Stimulated activated CD4-positive, alpha-beta T cell treated with anti-CD3 and anti-CD28 coated beads, Interleukin-1b, Interleukin-23, amount 100 ng/mL, for 1 hour (primary cell): Measurements from ENCODE around the gene RNPEP.
A peak's percentile ranks its signal among the peaks of the same experiment; 100 is the strongest.
"Not testable (repeated sequence)": the region's sequence is repeated elsewhere in the genome, so short reads cannot be mapped to it uniquely, and the experiment has no call there.

Experiments
- DNase-seq, 2 donors: peaks; one replicate each; pipeline ENCODE4 v3.0.0-alpha.2; 2020; ENCODE audit warnings: low read depth in 2 of 2

The RNPEP gene, protein sequence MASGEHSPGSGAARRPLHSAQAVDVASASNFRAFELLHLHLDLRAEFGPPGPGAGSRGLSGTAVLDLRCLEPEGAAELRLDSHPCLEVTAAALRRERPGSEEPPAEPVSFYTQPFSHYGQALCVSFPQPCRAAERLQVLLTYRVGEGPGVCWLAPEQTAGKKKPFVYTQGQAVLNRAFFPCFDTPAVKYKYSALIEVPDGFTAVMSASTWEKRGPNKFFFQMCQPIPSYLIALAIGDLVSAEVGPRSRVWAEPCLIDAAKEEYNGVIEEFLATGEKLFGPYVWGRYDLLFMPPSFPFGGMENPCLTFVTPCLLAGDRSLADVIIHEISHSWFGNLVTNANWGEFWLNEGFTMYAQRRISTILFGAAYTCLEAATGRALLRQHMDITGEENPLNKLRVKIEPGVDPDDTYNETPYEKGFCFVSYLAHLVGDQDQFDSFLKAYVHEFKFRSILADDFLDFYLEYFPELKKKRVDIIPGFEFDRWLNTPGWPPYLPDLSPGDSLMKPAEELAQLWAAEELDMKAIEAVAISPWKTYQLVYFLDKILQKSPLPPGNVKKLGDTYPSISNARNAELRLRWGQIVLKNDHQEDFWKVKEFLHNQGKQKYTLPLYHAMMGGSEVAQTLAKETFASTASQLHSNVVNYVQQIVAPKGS

GRCh38 chr1:201982623-201983379 is at the start of gene RNPEP:
TSS of gene RNPEP (plus strand) at chr1:201982648. CDS start at chr1:201982667, 19 bp downstream.
- DNase-seq, result peak in 1 of 2 donors; percentile 9

- no peak for DNase-seq
Measured at GRCh38 chr1:201933840-201934430, 48.5 kb upstream of the RNPEP start.

GRCh38 chr1:201937624-201938213 is 44.7 kb upstream of the RNPEP start:
- DNase-seq, result no peak

DNA sequence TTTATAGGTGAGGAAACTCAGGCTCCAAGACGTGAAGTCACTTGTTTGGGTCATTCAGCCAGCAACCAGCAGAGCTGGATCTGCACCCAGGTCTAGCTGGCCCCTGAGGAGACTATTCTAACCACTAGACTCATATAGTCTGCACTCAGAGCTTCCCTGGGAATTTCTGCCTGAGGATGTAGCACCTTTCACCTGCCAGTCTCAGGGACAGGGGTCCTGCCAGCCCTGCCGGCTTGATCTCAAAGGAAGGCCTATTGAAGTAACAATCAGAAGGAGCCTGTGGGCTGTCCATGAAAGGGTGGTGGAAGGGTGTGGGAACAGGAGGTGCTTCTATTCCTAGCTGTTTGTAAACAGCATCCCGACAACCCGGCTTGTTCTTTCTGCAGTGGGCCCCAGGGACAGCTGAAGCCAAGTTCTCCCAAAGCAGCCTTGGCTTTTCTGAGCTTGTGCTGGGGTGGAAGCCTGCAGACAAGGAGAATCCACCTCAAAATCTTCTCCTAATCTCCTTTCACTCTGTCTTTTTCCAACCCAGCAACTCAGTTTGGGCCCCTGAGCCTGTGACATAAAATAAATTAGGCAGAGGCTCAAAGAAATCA is 43.9 kb upstream of the RNPEP start:
- no peak for DNase-seq

GRCh38 chr1:201939148-201939547 is 43.3 kb upstream of the RNPEP start:
- no peak for DNase-seq

DNA sequence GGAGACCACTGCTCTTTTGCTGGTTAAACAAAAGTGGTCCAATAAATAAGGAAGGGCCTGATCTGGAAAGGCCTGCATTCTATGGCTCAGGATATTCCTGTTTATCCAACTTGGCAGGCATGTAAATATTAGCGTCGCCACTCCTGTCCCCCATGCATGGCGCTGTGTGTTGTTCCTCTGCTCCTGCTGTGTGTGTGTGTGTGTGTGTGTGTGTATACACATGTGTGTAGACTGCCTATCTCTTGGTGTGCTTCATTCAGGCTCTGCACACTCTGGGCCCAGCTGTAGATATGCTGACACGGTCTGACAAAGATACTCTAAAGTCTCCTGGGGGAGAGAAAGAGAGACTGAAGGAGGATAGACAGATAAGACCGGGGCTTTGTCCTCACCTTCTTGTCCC is 42.9 kb upstream of the RNPEP start:
- DNase-seq, result no peak

GRCh38 chr1:201940316-201940715 is 42.1 kb upstream of the RNPEP start:
- not testable (repeated sequence) for DNase-seq

GRCh38 chr1:201941420-201942128 is 40.9 kb upstream of the RNPEP start:
- DNase-seq, result no peak

DNA sequence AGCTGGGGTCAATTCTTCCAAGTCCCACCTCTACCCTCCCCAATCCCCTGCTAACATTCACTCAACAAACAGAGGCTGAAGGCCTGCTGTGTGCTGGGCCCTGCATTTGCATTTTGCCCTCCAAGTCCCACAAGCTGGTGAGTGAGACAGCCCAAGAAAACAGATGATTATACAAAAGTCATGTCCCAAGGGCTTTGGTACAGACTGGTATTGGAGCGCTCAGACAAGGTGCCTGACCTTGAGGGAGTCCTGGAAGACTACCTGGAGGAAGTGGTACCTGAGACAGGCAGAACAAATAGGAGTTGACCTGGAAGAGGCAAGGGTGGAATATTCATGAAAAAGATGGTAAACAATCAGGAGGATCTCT is 40.3 kb upstream of the RNPEP start:
- DNase-seq, result no peak

- no peak for DNase-seq
Measured at GRCh38 chr1:201944002-201944401, 38.4 kb upstream of the RNPEP start.

DNA sequence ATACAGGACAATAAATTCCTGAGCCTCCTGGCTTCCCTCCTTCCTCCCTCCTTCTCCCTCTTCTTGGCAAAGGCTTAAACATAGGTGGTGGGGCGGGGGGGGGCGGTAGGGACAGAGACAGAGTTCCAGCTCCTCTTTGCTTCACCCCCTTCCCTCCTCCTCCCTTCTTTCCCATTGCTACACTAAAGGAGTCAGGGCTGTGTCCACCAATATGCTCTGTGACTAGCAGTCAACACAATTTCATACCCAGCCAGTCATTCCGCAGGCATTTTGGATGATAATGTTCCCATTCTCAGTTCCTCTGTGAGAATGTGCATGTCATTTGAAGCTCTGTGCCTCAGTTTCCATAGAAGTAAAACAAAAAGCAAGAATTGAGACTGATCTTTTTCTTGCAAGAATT is 37.8 kb upstream of the RNPEP start:
- DNase-seq, result no peak

DNA sequence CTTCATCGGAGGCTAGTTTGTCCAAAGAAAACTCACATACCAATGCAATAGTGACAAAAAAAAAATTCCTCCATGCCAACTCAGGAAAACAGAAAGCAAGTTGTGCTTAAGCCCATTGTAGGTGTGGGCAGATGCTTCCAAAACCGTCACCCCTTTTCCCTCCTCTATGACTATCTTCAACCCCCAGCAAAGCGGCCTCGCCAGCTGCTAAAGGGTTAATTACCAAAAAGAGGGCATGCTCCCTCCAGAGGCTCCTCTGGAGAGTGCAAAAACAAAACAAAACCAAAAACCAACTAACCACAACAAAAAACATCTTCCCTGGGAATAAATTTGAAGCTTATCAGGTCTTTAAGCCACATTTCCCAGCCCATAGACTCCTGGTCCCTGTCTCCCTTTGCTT is 37.3 kb upstream of the RNPEP start:
- no peak for DNase-seq

GRCh38 chr1:201945863-201946223 is 36.6 kb upstream of the RNPEP start:
- DNase-seq, result no peak

DNA sequence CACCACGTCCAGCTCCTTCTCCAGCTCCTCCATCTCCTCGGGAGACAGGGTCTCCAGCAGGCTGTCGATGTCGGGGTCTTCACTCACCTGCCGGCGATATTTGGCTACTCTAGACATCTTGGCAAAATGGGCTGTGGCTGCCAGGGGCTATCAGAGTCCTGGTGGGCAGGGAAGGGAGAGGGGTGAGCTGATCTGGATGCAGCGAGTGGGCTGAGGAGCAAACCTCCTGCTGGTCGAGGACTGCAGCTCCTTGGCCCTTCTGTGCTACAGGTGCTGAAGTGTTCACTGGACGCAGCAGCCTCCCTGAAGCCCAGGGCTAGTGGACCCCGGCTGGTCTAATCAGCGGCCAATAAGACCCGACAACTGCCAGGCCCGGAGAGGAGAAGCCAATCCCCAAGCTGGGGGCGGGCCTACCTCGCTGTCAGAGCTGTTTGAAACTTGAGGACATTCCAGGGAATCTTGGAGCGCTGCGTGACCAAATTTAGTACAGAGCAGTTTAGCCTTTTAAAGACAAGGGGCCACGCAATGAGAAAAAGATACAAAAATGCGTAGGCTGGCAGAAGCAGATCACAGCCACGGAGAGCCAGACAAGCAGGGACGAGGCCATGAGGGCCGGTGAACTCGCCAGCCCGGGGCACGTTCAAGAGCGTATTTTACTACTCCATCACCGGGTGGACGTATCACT is 36.1 kb upstream of the RNPEP start, which contains the start of gene LMOD1:
Gene LMOD1, minus strand, starts transcription at position 325 of the 685 bp plus-strand sequence. Its CDS starts 208 bp downstream, at position 117.
- DNase-seq, result no peak

- no peak for DNase-seq
Measured at GRCh38 chr1:201947697-201948008, 34.8 kb upstream of the RNPEP start.

- no peak for DNase-seq
Measured at GRCh38 chr1:201949491-201949890, 33.0 kb upstream of the RNPEP start.

- DNase-seq, result no peak
Measured at GRCh38 chr1:201954263-201955008, 28.0 kb upstream of the RNPEP start.

DNA sequence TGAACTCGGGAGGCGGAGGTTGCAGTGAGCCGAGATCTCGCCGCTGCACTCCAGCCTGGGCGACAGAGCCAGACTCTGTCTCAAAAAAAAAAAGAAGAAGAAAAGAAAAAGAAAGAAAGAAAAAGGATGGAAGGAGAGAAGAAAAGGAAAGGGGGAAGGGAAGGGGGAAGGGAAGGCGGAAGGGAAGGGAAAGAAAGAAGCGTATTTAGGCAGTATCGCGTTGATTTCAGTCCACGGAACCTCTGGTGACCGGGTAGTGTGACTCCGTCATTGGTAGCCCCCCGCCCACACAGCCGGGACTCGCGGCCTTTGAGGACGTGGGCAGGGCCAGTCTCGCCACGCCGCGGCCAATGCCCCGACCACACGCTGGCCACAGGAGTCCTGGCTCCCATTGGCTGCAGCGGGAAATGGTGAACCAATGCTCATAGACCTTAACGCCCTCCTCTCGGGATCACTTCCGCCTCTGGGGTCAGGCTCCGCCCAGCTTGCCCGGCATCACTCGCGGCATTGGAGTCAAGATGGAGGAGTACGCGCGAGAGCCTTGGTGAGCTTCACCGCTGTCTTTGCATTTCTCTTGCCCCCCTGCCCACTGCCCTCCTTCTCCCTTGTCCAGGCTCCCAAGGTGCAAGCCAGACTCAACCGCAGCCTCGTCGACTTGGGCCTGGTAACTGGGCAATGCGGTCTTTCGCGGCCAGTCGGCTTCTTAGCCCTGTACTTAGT is 27.3 kb upstream of the RNPEP start, which contains the start of gene TIMM17A:
Gene TIMM17A, plus strand, starts transcription at position 495 of the 720 bp plus-strand sequence. Its CDS starts 24 bp downstream, at position 519.
- peak; percentile 70 to 79 for DNase-seq

DNA sequence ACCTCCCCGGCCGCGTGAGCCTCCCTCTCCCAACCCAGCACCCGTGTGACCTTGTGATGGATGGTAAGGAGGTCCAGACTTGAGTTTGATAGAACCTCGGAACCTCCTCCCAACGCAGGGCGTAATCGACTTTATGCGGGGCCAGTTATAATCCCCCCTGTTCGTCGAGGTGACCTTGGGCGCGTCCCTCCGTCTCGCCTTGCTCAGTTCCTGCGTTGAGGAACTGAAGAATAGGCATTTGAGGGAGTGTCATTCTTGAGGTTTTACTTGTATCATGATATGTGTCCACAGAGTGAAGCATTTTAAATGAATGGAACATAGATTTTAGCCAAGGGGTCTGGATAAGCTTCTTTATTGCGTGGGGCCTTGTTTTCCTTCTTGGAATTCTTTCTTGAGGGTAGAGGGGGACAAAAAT is 26.7 kb upstream of the RNPEP start:
- DNase-seq, result no peak
